Activated CD4-positive, alpha-beta T cell treated with anti-CD3 and anti-CD28 coated beads, Interleukin-2, amount 10 ng/mL, durations not matched to agents 24 days and 14 days (primary cell): ENCODE results near the gene MELTF. TPM values are rescaled to one million over a fixed set of nuclear protein-coding genes. Genes with fewer than 3 reads are reported as not detected.

Experiments
- total RNA-seq: library from RNA; stranded (reverse); gene quantifications from 2 replicates; pipeline ENCODE4 v1.2.3, GENCODE V29; 2022

Gene MELTF
- total RNA-seq, 1 donor from 2014 or later = 8.8 TPM

Other genes starting within 250 kb of the MELTF start
- gene SENP5, start 161.9 kb downstream of the MELTF start, total RNA-seq = 44.2 and 47.2 TPM in 2 replicates
- 101 and 105 TPM in 2 replicates for gene NCBP2, start 87.3 kb downstream of the MELTF start, total RNA-seq
- 1.7 and 1.9 TPM in 2 replicates for gene PIGZ, start 61.0 kb downstream of the MELTF start, total RNA-seq